HepG2 (cell line): ENCODE measurements around the gene CHMP1A. TPM values are rescaled to one million over a fixed set of nuclear protein-coding genes. Genes with fewer than 3 reads are reported as not detected.
A peak's percentile ranks its signal among the peaks of the same experiment; 100 is the strongest.

ENCODE experiments used
- HMGA1 ChIP-seq: sonication (generic); formaldehyde crosslinking; conservative IDR thresholded peaks from 2 replicates; pipeline ENCODE4 v1.4.0; 2020; ENCODE audit warnings: missing genetic modification reagents
- IKZF4 ChIP-seq: sonication (generic); formaldehyde crosslinking; IDR thresholded peaks from 2 replicates; pipeline ENCODE4 v1.5.1; 2020; ENCODE audit warnings: borderline replicate concordance, mild to moderate bottlenecking, low read depth, missing genetic modification reagents; ENCODE audit errors: not compliant biosample characterization
- SCMH1 ChIP-seq: sonication (generic); formaldehyde crosslinking; IDR thresholded peaks from 2 replicates; pipeline ENCODE4 v1.9.0; 2021; ENCODE audit warnings: missing genetic modification reagents, mild to moderate bottlenecking, borderline replicate concordance
- SYNCRIP ChIP-seq: fragments of 200-400 bp; formaldehyde crosslinking; IDR thresholded peaks from 2 replicates; pipeline ENCODE4 v1.6.1; 2018; ENCODE audit warnings: mild to moderate bottlenecking, low read depth, low read length; ENCODE audit not compliant: insufficient read depth
- TCF12 ChIP-seq, 2 experiments: fragments of 450-650 bp in 1 of 2; sonication (generic) in 1 of 2; formaldehyde crosslinking in 1 of 2; IDR thresholded peaks; 2 replicates each; pipeline versions ENCODE4 v1.6.1 to v1.8.0; 2017 to 2022; ENCODE audit warnings: antibody characterized with exemption in 1 of 2, mild to moderate bottlenecking in 1 of 2, missing genetic modification reagents in 1 of 2, moderate library complexity in 1 of 2
- ZBTB3 ChIP-seq: sonication (generic); formaldehyde crosslinking; IDR thresholded peaks from 2 replicates; pipeline ENCODE4 v1.4.0; 2020; ENCODE audit warnings: low read depth, mild to moderate bottlenecking, moderate library complexity, missing genetic modification reagents, borderline replicate concordance
- ZNF331 ChIP-seq: sonication (generic); formaldehyde crosslinking; IDR thresholded peaks from 2 replicates; pipeline ENCODE4 v1.4.0; 2020; ENCODE audit warnings: missing genetic modification reagents
- ZNF383 ChIP-seq: sonication (generic); formaldehyde crosslinking; IDR thresholded peaks from 2 replicates; pipeline ENCODE4 v1.4.0; 2020; ENCODE audit warnings: missing genetic modification reagents, mild to moderate bottlenecking, borderline replicate concordance
- ZNF572 ChIP-seq: sonication (generic); formaldehyde crosslinking; IDR thresholded peaks from 2 replicates; pipeline ENCODE4 v1.5.1; 2020; ENCODE audit warnings: mild to moderate bottlenecking, missing genetic modification reagents
- ZNF720 ChIP-seq: sonication (generic); formaldehyde crosslinking; IDR thresholded peaks from 2 replicates; pipeline ENCODE4 v1.4.0; 2020; ENCODE audit warnings: missing genetic modification reagents
- polyA plus RNA-seq, 8 experiments: library from polyadenylated mRNA; depleted of rRNA in 3 of 8; stranded (reverse) in 7 of 8; unstranded in 1 of 8; fragments of >200 nt; fragmentation: Illumina TruSeq in 4 of 8; extraction: Trizol in 4 of 8; gene quantifications; 2 replicates each; pipeline versions ENCODE4 v1.2.1 to v1.2.3, GENCODE V29; 2011 to 2016; ENCODE audit warnings: low read depth in 4 of 8, missing spikeins in 1 of 8, mixed read lengths in 1 of 8; ENCODE audit not compliant: insufficient read depth in 1 of 8
- total RNA-seq, 5 experiments: library from RNA; depleted of rRNA; stranded (reverse); fragments of >200 nt; fragmentation: Illumina TruSeq; extraction: Trizol; gene quantifications; 2 replicates each; pipeline ENCODE4 v1.2.3, GENCODE V29; 2016; ENCODE audit warnings: low read depth in 1 of 5
- TF ChIP-seq, protein P1 (sequence below): sonication (generic); formaldehyde crosslinking; IDR thresholded peaks from 2 replicates; pipeline ENCODE4 v1.5.0; 2020; ENCODE audit warnings: mild to moderate bottlenecking, missing genetic modification reagents, borderline replicate concordance
- TF ChIP-seq, protein P2 (sequence below): sonication (generic); IDR thresholded peaks from 2 replicates; pipeline ENCODE4 v1.6.1; 2016; ENCODE audit warnings: low read depth, borderline replicate concordance
- TF ChIP-seq, protein P3 (sequence below): sonication (generic); formaldehyde crosslinking; IDR thresholded peaks from 2 replicates; pipeline ENCODE4 v1.9.0; 2022; ENCODE audit warnings: low read depth, missing genetic modification reagents
- TF ChIP-seq, protein P4 (sequence below): IDR thresholded peaks from 2 replicates; pipeline ENCODE4 v1.6.1; 2012; ENCODE audit warnings: low read length, improper control_type of control experiment

The CHMP1A gene
- total and polyA plus RNA-seq, 2 of the 13 experiments (the other 11 are each of a cell fraction or from before 2014, with no cell fraction given), result 69.4 to 73.3 TPM

DNA sequence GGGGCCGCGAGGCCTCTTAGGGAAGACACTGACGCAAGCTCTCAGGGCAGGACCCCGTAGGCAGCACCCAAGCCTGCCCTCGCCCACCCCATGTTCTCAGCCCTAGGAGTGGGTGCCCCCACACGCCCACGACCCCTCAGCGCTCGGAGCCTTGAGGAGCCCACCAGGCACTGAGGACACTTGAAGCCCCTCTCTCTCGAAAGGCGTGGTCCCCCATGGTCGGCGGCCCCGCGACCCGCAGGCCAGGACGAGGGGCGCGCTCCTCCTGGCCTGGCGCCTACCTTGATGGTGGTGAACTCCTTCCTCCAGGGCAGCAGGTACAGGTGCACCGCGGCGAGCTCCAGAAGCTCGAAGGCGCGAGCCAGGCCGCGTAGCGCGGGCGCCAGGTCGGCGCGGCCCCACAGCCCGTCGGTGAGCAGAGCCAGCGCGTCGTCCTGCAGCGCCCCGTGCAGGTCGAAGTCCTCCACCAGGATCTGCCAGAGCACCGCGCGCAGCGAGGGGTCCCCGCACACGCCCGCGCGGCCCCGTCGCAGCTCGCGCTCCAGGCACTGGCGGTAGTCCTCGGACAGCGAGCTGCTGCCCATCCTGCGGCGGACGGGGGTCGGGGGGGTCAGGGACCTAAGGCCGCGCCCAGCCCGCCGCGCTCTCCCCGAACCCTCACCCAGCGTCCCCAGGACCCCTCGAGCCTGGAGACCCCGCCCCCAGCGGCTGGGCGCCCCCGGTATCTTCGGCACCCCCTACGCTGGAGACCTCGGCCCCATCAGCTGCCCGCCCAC, 43.3 kb upstream of the CHMP1A start (continued):
- TF ChIP-seq ZNF383, result no peak
- TF ChIP-seq ZNF572 (CRISPR knock-in tag), result peak; percentile 97
- no peak; the same call in 1 of the 2 replicates for TF ChIP-seq ZBTB3
- TF ChIP-seq ZNF720 (CRISPR knock-in tag), result 0 out of 2 replicates have a peak, but pooled peaks have one; percentile 24
- TF ChIP-seq TCF12 (IDR thresholded peaks at IDR 0.05), result no peak
- TF ChIP-seq TCF12 (CRISPR knock-in tag; IDR thresholded peaks at IDR 0.05), result peak; percentile 48
- TF ChIP-seq SYNCRIP, result no peak
- TF ChIP-seq ZNF331 (CRISPR knock-in tag), result peak; percentile 44; the same call in 1 of the 2 replicates
- no peak for TF ChIP-seq SCMH1 (CRISPR knock-in tag)
- TF ChIP-seq, protein P1, sequence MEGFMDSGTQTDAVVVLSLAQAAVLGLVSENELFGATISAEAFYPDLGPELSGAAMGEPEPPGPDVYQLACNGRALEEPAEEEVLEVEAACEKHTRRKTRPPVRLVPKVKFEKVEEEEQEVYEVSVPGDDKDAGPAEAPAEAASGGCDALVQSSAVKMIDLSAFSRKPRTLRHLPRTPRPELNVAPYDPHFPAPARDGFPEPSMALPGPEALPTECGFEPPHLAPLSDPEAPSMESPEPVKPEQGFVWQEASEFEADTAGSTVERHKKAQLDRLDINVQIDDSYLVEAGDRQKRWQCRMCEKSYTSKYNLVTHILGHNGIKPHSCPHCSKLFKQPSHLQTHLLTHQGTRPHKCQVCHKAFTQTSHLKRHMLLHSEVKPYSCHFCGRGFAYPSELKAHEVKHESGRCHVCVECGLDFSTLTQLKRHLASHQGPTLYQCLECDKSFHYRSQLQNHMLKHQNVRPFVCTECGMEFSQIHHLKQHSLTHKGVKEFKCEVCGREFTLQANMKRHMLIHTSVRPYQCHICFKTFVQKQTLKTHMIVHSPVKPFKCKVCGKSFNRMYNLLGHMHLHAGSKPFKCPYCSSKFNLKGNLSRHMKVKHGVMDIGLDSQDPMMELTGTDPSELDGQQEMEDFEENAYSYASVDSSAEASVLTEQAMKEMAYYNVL, result peak; percentile 43; the same call in 1 of the 2 replicates
- TF ChIP-seq, protein P2, sequence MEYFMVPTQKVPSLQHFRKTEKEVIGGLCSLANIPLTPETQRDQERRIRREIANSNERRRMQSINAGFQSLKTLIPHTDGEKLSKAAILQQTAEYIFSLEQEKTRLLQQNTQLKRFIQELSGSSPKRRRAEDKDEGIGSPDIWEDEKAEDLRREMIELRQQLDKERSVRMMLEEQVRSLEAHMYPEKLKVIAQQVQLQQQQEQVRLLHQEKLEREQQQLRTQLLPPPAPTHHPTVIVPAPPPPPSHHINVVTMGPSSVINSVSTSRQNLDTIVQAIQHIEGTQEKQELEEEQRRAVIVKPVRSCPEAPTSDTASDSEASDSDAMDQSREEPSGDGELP, result peak; percentile 4; the same call in 1 of the 2 replicates
- no peak for TF ChIP-seq HMGA1
- no peak for TF ChIP-seq IKZF4
- TF ChIP-seq, protein P3, sequence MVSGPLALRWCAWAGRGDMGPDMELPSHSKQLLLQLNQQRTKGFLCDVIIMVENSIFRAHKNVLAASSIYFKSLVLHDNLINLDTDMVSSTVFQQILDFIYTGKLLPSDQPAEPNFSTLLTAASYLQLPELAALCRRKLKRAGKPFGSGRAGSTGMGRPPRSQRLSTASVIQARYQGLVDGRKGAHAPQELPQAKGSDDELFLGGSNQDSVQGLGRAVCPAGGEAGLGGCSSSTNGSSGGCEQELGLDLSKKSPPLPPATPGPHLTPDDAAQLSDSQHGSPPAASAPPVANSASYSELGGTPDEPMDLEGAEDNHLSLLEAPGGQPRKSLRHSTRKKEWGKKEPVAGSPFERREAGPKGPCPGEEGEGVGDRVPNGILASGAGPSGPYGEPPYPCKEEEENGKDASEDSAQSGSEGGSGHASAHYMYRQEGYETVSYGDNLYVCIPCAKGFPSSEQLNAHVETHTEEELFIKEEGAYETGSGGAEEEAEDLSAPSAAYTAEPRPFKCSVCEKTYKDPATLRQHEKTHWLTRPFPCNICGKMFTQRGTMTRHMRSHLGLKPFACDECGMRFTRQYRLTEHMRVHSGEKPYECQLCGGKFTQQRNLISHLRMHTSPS (CRISPR knock-in tag), result no peak; the same call in 1 of the 2 replicates
- TF ChIP-seq, protein P4, sequence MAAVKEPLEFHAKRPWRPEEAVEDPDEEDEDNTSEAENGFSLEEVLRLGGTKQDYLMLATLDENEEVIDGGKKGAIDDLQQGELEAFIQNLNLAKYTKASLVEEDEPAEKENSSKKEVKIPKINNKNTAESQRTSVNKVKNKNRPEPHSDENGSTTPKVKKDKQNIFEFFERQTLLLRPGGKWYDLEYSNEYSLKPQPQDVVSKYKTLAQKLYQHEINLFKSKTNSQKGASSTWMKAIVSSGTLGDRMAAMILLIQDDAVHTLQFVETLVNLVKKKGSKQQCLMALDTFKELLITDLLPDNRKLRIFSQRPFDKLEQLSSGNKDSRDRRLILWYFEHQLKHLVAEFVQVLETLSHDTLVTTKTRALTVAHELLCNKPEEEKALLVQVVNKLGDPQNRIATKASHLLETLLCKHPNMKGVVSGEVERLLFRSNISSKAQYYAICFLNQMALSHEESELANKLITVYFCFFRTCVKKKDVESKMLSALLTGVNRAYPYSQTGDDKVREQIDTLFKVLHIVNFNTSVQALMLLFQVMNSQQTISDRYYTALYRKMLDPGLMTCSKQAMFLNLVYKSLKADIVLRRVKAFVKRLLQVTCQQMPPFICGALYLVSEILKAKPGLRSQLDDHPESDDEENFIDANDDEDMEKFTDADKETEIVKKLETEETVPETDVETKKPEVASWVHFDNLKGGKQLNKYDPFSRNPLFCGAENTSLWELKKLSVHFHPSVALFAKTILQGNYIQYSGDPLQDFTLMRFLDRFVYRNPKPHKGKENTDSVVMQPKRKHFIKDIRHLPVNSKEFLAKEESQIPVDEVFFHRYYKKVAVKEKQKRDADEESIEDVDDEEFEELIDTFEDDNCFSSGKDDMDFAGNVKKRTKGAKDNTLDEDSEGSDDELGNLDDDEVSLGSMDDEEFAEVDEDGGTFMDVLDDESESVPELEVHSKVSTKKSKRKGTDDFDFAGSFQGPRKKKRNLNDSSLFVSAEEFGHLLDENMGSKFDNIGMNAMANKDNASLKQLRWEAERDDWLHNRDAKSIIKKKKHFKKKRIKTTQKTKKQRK, result no peak
